Measurements from ENCODE around the gene CTDP1.

Gene CTDP1

GRCh38 chr18:79678665-79679551 lies 695 bp upstream of the CTDP1 start (continued):
- TF ChIP-seq HIC1 (tag by site-specific recombination; IDR thresholded peaks at IDR 0.05) (peak; percentile 96), ZNF146 (tag by site-specific recombination; IDR thresholded peaks at IDR 0.05) (no peak), ZNF529 (tag by site-specific recombination; IDR thresholded peaks at IDR 0.05; ENCODE audit: insufficient replicate concordance) (no peak), ZNF121 (tag by site-specific recombination; IDR thresholded peaks at IDR 0.05) (peak; percentile 93), ZNF776 (tag by site-specific recombination; IDR thresholded peaks at IDR 0.05; ENCODE audit: borderline replicate concordance) (no peak), ZNF658 (tag by site-specific recombination; IDR thresholded peaks at IDR 0.05) (no peak), ZNF747 (tag by site-specific recombination; IDR thresholded peaks at IDR 0.05) (no peak), ZFP3 (tag by site-specific recombination; IDR thresholded peaks at IDR 0.05; ENCODE audit: low read depth) (no peak), PATZ1 (tag by site-specific recombination; IDR thresholded peaks at IDR 0.05) (peak; percentile 99), ZNF768 (tag by site-specific recombination; IDR thresholded peaks at IDR 0.05) (no peak), ZNF302 (tag by site-specific recombination; IDR thresholded peaks at IDR 0.05; ENCODE audit: low read depth) (no peak)

- Histone ChIP-seq H3K4me3 (ENCODE audit: low read depth, low read length) (peak overlapping the region; percentile 92), H3K4me1 (ENCODE audit: control insufficient read depth, insufficient read depth, low read length) (peaks cover 20% of the 10 kb centered on the region), H3K9me3 (ENCODE audit: control insufficient read depth, insufficient read depth, low read depth, low read length) (no peaks in the 10 kb centered on the region), H3K36me3 (ENCODE audit: control insufficient read depth in 2 of 2, insufficient read depth in 1 of 2, low read length in 2 of 2) (peaks cover 7 to 15% of the 10 kb centered on the region in 2 experiments; a peak in 2 of 3 replicates), H3K27ac (ENCODE audit: extremely low read depth, low read depth, low read length) (peak overlapping the region; percentile 97; the same call in 1 of the 2 replicates)
- POLR2A ChIA-PET: no interaction called here
- CTCF ChIA-PET: interaction anchor here (0.6 to 0.9 kb wide), 2 partner anchors 8 to 9 kb away, joined by 3 to 5 read pairs; no protein-coding TSS in a partner anchor
- peak; percentile 68 for TF ChIP-seq ZIC2 (tag by site-specific recombination; IDR thresholded peaks at IDR 0.05)
- TF ChIP-seq GLIS2 (tag by site-specific recombination; IDR thresholded peaks at IDR 0.05): peak; percentile 52
- 0 out of 2 replicates have a peak, but pooled peaks have one; percentile 20 for TF ChIP-seq KLF9 (tag by site-specific recombination; IDR thresholded peaks at IDR 0.05; ENCODE audit: low read depth)
- TF ChIP-seq ZNF398 (tag by site-specific recombination; IDR thresholded peaks at IDR 0.05): no peak
- TF ChIP-seq IKZF3 (tag by site-specific recombination; IDR thresholded peaks at IDR 0.05): no peak
- TF ChIP-seq ZNF416 (tag by site-specific recombination; IDR thresholded peaks at IDR 0.05): no peak
- peak; percentile 94 for TF ChIP-seq GLIS1 (tag by site-specific recombination; IDR thresholded peaks at IDR 0.05)
- peak; percentile 65 for TF ChIP-seq ZNF335 (tag by site-specific recombination; conservative IDR thresholded peaks at IDR 0.05)
- TF ChIP-seq SP3 (tag by site-specific recombination; IDR thresholded peaks at IDR 0.05): peak; percentile 49
- TF ChIP-seq KLF17 (tag by site-specific recombination; IDR thresholded peaks at IDR 0.05): 0 out of 2 replicates have a peak, but pooled peaks have one; percentile 44
- no peak for TF ChIP-seq ZBTB10 (tag by site-specific recombination; IDR thresholded peaks at IDR 0.05)
- no peak for TF ChIP-seq ZNF175 (tag by site-specific recombination; IDR thresholded peaks at IDR 0.05)
- TF ChIP-seq GLI2 (tag by site-specific recombination; IDR thresholded peaks at IDR 0.05; ENCODE audit: borderline replicate concordance, low read depth): no peak
- TF ChIP-seq ZNF623 (tag by site-specific recombination; IDR thresholded peaks at IDR 0.05): no peak
These were observed 687 bp downstream of the CTDP1 start for GRCh38 chr18:79680100-79680879.

All from HEK293 (cell line).